HG02884 (cell line): ENCODE measurements around the gene ARHGAP30.
"Not testable (repeated sequence)": the region's sequence is repeated elsewhere in the genome, so short reads cannot be mapped to it uniquely, and the experiment has no call there.

Experiments
- ATAC-seq: cut with Tn5 transposase; IDR thresholded peaks from one replicate; pipeline ENCODE4 v1.9.1; 2021; ENCODE audit warnings: mild to moderate bottlenecking, moderate library complexity; ENCODE audit not compliant: unreplicated experiment

ARHGAP30 gene, protein sequence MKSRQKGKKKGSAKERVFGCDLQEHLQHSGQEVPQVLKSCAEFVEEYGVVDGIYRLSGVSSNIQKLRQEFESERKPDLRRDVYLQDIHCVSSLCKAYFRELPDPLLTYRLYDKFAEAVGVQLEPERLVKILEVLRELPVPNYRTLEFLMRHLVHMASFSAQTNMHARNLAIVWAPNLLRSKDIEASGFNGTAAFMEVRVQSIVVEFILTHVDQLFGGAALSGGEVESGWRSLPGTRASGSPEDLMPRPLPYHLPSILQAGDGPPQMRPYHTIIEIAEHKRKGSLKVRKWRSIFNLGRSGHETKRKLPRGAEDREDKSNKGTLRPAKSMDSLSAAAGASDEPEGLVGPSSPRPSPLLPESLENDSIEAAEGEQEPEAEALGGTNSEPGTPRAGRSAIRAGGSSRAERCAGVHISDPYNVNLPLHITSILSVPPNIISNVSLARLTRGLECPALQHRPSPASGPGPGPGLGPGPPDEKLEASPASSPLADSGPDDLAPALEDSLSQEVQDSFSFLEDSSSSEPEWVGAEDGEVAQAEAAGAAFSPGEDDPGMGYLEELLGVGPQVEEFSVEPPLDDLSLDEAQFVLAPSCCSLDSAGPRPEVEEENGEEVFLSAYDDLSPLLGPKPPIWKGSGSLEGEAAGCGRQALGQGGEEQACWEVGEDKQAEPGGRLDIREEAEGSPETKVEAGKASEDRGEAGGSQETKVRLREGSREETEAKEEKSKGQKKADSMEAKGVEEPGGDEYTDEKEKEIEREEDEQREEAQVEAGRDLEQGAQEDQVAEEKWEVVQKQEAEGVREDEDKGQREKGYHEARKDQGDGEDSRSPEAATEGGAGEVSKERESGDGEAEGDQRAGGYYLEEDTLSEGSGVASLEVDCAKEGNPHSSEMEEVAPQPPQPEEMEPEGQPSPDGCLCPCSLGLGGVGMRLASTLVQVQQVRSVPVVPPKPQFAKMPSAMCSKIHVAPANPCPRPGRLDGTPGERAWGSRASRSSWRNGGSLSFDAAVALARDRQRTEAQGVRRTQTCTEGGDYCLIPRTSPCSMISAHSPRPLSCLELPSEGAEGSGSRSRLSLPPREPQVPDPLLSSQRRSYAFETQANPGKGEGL

DNA sequence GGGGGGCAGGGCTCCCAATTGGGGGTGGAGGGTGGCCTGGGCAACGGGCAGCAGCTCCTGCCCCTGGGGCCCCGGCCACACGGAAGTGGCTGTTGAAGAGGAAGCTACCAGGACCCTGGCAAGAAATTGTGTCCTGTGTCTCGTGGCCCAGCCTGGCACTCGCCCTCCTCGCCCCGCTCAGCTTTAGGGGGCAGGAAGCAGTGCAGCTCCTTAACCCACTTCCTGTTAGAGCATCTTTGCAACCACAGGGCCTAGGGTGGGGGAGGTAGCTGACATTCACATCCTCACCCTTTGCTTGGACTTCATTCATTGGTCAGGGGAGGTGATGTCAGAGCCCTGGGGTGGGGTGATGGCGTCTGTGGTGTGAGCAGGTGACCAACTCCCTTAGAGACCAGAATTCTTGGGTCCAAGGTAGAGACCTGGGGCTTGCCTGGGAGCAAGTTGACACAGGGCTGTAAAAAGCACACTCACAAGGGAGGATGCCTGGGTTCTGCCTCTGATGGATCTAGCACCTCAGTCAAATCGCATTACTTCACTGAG lies at the start of gene ARHGAP30:
Gene ARHGAP30, minus strand, starts transcription at position 161 of the 540 bp plus-strand sequence. CDS start 267 bp downstream, outside the sequence.
- peak; percentile 85 for ATAC-seq

DNA sequence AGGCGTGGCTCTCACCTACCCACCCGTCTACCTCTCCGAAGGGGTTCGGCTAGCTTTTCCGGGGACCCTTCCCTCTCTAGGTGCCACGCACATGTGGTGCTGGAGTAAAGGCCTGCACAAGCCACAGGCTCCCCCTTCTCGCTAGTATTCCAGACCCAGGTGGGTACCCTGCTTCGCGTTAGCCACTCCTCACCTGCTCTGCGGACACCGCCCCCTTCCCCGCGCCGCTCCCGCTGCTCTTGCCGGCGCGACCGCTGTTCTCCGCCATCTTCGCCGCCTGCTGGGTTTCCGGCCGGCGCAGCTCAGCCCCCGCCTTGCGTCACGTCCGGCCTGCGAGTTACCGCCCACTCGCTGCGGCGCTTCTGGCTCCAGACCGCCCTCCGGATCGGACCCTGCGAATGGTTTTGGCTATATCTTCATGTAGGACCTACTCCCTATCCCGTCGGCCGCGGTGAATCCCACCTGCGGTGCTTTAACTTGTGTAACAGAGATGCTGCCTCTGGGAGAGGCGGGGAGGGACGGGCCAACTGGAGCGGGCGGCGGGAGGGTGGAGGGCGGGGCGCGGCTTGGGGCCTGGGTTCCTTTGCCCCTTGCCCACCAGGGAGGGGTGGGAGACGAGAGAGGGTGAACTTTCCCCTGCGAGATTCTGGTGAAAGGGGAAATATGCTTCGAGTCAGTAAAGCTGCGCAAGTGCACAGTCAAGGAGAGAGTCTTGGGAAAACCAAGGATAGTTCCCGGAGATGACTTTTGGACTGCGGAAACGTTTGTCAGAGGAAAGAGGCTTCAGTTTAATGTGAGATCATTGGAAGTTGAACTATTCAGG lies 48.3 kb upstream of the ARHGAP30 start, which contains the start of the genes NIT1 and PFDN2:
Gene NIT1, plus strand, starts transcription at position 347 of the 823 bp plus-strand sequence. Its CDS starts 72 bp downstream, at position 419.
Gene PFDN2, minus strand, starts transcription at position 279 of the 823 bp plus-strand sequence. Its CDS starts 11 bp downstream, at position 268.
- peak; percentile 74 for ATAC-seq

DNA sequence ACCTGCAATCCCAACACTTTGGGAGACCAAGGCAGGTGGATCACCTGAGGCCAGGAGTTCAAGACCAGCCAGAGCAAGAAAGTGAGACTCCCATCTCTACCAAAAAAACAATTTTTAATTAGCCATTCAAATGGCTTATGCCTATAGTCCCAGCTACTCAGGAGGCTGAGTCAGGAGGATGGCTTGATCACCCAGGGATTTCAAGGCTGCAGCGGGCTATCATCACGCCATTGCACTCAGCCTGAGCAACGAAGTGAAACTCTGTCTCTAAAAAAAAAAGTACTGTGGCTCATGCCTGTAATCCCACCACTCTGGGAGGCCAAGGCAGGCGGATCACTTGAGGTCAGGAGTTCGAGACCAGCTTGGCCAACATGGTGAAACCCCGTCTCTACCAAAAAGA lies 46.3 kb upstream of the ARHGAP30 start:
- ATAC-seq: not testable (repeated sequence)

DNA sequence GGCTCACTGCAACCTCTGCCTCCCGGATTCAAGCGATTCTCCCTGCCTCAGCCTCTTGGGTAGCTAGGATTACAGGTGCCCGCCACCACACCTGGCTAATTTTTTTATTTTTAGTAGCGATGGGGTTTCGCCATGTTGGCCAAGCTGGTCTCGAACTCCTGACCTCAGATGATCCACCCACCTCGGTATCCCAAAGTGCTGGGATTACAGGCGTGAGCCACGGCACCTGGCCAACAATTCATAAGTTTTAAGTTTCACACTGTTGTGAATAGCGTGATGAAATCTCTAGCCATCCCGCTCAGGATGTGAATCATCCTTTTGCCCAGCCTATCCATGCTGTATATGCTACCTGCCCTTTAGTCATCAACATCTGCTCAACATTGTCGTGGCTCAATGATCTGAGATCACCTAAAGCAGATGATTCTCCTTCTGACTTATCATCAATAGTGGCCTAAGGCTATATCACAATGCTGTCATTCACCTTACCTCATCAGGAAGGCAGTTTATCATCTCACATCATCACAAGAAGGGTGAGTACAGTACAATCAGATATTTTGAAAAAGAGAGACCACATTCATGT lies 45.5 kb upstream of the ARHGAP30 start:
- no peak for ATAC-seq

DNA sequence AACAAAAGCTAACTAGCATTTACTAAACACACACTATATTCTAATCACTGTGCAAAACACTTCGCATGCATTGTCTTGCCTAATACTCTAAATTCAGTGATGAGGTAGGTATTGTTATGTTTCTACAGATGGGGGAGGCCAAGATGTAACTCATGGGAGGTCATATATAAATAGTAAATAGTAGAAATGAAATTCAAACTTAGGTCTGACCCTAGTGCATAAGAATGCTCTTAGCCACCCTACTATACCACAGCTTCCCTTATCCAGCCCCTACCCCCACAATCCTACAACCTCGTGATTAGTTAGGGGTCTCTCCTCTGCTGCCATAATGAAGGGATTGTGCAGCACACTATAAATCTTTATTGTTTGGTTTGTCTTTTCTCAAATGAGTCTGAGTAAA lies 44.9 kb upstream of the ARHGAP30 start:
- ATAC-seq: no peak

DNA sequence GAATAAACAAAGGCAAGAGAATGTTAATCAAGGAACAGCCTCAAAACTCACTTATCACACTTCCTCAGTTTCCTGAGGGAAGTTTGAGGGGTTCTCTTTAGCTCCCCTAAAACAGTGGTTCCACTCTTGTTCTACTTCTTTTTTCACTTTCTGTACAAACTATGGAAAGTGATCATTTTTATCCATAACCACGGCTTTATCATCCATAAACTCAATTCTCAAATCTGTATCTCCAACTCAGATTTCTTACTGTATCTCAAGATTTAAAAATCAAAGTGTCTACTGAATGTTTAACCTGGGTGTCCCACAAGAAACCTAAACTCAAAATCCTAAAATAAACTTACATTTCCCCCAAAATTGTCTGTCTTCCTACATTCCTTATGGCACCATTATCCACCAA lies 44.2 kb upstream of the ARHGAP30 start:
- ATAC-seq: no peak

DNA sequence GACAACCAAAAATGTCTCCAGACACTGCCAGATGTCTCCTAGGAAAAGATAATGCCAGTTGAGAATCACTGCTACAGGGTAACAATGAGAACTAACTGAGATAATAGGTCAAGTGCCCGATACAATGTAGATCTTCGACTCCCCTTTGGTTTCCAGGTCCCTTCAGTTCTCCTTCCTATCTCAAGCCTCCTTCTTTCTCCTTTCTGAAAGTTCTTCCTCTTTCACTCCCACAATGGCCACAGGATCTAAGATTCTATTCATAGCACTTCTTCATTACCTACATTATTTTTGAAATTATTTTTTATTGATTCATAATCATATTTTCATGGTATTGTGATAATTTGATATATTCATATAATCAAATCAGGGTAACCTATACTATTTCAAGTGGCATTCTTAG lies 41.8 kb upstream of the ARHGAP30 start:
- ATAC-seq: no peak

DNA sequence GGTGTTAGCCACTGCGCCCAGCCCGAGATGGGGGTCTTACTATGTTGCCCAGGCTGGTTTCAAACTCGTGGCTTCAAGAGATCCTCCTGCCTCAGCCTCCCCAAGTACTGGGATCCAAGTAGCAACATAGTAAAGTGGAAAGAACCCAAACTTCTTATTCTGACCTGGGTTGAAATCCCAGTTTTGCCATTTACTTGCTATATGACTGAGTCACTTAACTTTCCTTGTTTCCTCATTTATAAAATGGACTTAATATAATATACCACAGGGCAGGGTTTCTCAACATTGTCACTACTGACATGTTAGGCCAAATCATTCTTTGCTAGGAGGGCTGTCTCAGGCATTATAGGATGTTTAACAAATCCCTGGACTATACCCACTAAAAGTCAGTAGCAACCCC lies 41.4 kb upstream of the ARHGAP30 start:
- no peak for ATAC-seq

DNA sequence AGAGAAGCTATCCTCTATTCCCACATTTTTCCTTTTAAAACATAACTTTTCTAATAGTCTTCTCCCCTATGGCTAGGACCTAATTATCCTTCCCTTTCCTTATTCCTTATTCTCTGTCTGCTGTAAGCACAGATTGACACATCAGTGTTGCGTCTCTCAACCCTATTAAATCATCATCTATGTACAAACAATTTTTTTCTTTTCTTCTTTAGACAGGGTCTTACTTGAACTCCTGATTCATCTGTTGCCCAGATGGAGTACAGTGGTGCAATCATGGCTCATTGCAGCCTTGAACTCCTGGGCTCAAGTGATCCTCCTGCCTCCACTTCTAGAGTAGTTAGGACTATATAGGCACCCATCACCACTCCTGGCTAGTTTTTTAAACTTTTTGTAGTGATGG lies 36.7 kb upstream of the ARHGAP30 start:
- ATAC-seq: no peak

DNA sequence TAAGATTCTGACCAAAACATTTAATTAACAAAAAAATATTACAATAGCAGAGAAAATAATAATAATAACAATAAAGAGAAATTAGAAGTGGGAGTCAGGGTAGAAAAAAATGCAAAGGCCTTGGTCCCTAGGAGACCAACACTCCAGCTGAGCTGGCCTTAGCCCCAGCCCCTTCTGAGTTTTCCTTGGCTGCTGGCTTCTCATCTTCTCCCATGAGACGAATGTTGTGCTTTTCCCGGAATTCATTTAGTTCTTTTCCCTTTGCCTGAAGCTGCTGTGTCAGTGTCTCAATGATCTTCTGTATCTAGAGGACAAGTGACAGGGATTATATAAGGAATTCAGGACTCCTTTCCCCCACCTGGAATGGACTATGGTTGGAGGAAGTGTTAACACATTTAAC lies 30.9 kb upstream of the ARHGAP30 start:
- no peak for ATAC-seq

DNA sequence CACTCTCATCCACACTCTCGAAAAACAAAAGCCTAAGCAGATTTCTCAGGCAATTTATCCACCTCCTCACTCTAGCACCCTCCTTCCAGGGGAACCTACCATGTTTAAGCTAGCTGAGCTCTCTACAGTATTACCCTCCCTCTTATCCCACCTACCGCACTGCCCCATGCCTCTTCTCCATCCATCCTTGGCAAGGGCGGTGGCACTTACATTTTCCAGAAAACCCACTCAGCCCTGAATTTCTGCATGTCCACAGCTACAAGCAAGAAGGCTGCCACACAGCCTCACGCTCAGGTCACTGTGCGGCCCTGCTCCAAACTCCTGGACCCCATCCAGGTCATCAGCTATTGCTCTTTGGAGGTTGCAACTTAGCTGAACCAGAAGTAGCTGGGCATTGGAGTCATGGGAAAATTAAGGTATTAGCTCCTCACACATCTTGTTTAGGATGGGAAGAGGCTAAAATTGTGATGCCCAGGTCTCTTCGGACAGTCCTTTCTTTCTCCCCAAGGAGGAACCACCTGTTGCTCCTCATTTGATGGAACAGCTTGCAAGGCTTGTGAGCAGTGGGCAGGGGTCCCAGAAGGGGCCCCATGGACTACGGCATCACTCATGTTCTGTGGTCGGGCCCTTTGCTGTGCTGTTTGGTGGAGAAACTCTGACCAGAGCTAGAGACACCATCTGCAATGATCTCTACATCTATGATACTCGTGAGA lies 29.6 kb upstream of the ARHGAP30 start:
- ATAC-seq: no peak

DNA sequence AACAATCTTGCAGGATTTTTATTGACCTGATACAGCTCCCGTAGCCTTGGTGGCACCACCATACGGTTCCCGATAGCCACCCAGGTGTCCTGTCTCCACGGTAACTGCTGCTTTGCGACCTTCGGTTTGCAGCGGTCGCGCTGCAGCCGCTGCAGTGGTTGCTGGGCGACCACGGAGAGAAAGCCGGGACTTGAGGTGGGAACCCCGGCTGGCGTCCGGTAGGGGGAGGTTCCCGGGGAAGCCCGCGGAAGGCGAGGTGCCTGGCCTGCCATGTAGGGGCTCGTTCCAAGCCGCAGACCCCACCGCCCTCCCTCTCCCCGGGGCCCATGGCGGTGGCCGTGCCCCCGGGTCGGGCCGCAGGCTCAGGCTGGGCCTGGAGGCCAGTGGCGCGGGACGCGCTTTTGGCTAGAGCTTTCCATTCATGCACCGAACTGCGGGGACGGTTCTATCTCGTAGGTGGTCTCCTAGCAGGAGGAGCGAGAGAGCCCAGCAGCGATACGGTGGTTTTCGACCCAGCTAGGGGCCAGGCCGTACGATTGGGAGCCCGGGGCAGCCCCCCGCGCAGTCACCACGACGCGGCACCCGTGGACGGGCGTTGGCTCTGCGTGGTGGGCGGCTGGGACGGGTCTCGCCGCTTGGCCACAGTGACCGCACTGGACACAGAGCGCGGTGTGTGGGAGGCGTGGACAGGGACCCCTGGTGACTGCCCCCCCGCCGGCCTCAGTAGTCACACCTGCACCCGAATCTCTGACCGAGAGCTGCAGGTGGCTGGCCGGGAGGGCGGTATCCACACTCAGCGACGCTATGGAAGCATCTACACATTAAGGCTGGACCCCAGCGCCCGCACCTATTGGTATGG lies 28.7 kb upstream of the ARHGAP30 start, which contains the start of gene KLHDC9:
Gene KLHDC9, plus strand, starts transcription at position 152 of the 859 bp plus-strand sequence. Its CDS starts 175 bp downstream, at position 327.
- peak; percentile 57 for ATAC-seq

DNA sequence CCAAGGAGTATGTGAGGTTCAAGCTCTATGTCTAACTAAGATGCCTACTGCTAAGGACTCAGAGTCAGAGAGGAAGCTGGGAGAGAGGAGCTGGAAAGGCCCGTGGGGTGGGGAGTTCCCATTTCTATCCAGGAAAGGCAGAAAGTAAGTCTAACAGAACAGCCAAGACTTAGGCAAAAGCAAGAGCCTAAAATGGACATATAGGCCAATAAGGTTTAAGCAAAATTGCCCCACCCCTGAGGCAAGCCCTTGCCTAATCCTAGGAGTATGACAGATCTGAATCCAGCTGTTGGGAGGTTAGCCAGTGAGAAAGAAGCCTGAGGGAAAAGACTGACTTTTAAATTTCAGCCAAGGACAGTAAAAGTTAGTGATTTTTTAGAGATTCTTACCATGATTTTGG lies 26.8 kb upstream of the ARHGAP30 start:
- ATAC-seq: no peak

DNA sequence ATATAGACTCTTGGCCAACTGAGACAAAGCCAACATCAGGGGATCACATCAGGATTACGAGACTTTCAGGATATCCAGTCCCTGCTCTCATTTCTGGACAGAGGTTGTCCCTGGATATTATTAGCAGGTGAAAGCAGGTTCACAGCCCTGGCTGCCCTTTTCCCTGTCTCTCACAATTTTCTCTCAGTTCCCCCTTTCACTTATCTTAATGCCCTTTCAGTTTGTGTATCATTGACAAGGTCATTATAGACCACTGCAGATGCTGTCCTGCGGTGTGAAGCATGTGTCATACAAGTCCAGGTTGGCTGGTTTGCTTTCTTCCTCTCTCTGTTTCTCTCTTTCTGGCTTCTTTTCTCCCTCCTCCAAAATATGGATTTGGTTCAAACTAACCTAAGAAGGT lies 26.3 kb upstream of the ARHGAP30 start:
- no peak for ATAC-seq

DNA sequence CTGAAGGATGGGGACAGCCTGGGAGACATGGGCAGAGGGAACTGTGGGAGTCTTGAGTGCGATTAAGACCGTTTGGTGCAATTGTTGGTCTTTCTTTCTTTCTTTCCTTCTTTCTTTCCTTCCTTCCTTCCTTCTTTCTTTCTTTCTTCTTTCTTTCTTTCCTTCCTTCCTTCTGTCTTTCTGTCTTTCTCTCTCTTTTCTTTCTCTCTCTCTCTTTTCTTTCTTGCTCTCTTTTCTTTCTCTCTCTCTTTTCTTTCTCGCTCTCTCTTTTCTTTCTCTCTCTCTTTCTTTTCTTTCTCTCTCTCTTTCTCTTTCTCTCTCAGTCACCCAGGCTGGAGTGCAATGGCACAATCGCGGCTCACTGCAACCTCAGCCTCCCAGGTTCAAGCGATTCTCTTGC lies 25.5 kb upstream of the ARHGAP30 start:
- ATAC-seq: no peak

DNA sequence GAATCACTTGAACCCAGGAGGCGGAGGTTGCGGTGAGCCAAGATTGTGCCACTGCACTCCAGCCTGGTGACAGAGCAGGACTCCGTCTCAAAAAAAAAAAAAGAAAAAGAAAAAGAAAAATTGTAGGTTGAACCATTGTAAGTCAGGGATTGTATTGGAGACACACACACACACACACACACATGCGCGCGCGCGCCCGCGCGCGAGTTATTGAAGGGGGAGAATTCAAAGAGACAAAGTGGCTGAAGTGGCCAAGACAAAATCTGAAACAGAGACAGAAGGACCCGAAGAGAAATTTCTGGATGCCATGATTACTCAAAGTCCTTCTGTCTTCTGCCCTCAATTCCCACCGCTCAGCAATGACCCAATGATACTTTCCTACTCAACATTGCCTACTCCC lies 24.8 kb upstream of the ARHGAP30 start:
- ATAC-seq: no peak

DNA sequence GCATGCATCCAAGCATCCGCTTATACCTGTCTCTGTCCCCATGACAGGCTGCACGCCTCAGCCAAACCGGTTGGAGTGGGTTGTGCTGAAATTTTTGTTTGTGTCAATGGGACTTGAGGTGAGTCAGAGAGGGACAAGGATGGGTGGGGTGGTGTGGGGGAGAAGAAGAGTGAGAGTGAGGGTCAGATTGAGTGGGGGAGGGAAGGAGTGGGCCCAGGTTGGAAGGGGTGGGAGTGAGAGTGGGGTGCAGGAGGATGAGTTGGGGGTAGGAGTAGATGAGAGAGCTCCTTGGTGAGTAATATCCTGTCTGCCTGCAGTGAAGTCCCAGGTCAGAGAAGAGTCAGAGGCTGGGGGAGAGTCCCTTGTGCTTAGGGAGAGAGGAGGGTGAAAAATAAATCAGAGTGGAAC lies 22.9 kb upstream of the ARHGAP30 start:
- ATAC-seq: no peak
